Trophoblast cell (in vitro differentiated cells and primary cell): ENCODE measurements around the gene THSD4.

Source experiments
- DNase-seq, 2 donors: peaks; one replicate each; pipeline ENCODE4 v3.0.0-alpha.2; 2016
- H2AFZ ChIP-seq: 2 replicates; pipeline ENCODE4 v1.6.1; 2013; ENCODE audit warnings: low read length, moderate library complexity, mild to moderate bottlenecking; ENCODE audit not compliant: insufficient read depth, poor library complexity
- H2AK5ac ChIP-seq: 2 replicates; pipeline ENCODE4 v1.6.1; 2013; ENCODE audit warnings: mild to moderate bottlenecking, low read length
- H2BK120ac ChIP-seq: 2 replicates; pipeline ENCODE4 v1.6.1; 2013; ENCODE audit warnings: low read length, mild to moderate bottlenecking, moderate library complexity; ENCODE audit not compliant: insufficient read depth, poor library complexity
- H2BK12ac ChIP-seq: 2 replicates; pipeline ENCODE4 v1.6.1; 2013; ENCODE audit warnings: mild to moderate bottlenecking, low read length, moderate library complexity
- H2BK5ac ChIP-seq: 2 replicates; pipeline ENCODE4 v1.6.1; 2013; ENCODE audit warnings: low read length, low read depth, moderate library complexity, mild to moderate bottlenecking; ENCODE audit not compliant: poor library complexity
- H3K14ac ChIP-seq: 2 replicates; pipeline ENCODE4 v1.6.1; 2013; ENCODE audit warnings: mild to moderate bottlenecking, low read length
- H3K18ac ChIP-seq: 2 replicates; pipeline ENCODE4 v1.6.1; 2013; ENCODE audit warnings: mild to moderate bottlenecking, low read length
- H3K23ac ChIP-seq: 2 replicates; pipeline ENCODE4 v1.6.1; 2013; ENCODE audit warnings: low read length
- H3K27ac ChIP-seq: 2 replicates; pipeline ENCODE4 v1.5.1; 2013; ENCODE audit warnings: low read depth, mild to moderate bottlenecking, inconsistent platforms, low read length, moderate library complexity
- H3K27me3 ChIP-seq: 2 replicates; pipeline ENCODE4 v1.6.1; 2013; ENCODE audit warnings: inconsistent platforms, mild to moderate bottlenecking, low read length, moderate library complexity; ENCODE audit not compliant: insufficient read depth
- H3K36me3 ChIP-seq, 2 experiments: 1 replicate in 1 of 2; 2 replicates in 1 of 2; pipeline ENCODE4 v1.6.1; 2013; ENCODE audit warnings: low read length in 2 of 2, mild to moderate bottlenecking in 2 of 2, moderate library complexity in 1 of 2; ENCODE audit not compliant: insufficient read depth in 2 of 2, control insufficient read depth in 1 of 2
- H3K4ac ChIP-seq: 2 replicates; pipeline ENCODE4 v1.6.1; 2013; ENCODE audit warnings: low read depth, mild to moderate bottlenecking, low read length, moderate library complexity
- H3K4me1 ChIP-seq, 2 experiments: 1 replicate in 1 of 2; 2 replicates in 1 of 2; pipeline ENCODE4 v1.6.1; 2013; ENCODE audit warnings: low read length in 2 of 2, mild to moderate bottlenecking in 2 of 2, moderate library complexity in 1 of 2; ENCODE audit not compliant: insufficient read depth in 2 of 2, control insufficient read depth in 1 of 2
- H3K4me2 ChIP-seq: 2 replicates; pipeline ENCODE4 v1.6.1; 2013; ENCODE audit warnings: inconsistent platforms, mild to moderate bottlenecking, low read length, moderate library complexity
- H3K4me3 ChIP-seq: 2 replicates; pipeline ENCODE4 v1.5.1; 2013; ENCODE audit warnings: mild to moderate bottlenecking, low read depth, low read length, inconsistent platforms
- H3K79me1 ChIP-seq: one replicate; pipeline ENCODE4 v1.6.1; 2013; ENCODE audit warnings: low read length
- H3K79me2 ChIP-seq: 2 replicates; pipeline ENCODE4 v1.6.1; 2013; ENCODE audit warnings: low read length, mild to moderate bottlenecking; ENCODE audit not compliant: control insufficient read depth, insufficient read depth, poor library complexity
- H3K9ac ChIP-seq: 2 replicates; pipeline ENCODE4 v1.6.1; 2013; ENCODE audit warnings: mild to moderate bottlenecking, low read length
- H3K9me3 ChIP-seq: 2 replicates; pipeline ENCODE4 v1.6.1; 2013; ENCODE audit warnings: low read depth, mild to moderate bottlenecking, control low read depth, inconsistent platforms, low read length; ENCODE audit not compliant: insufficient read depth
- H4K12ac ChIP-seq: 2 replicates; pipeline ENCODE4 v1.6.1; 2013; ENCODE audit warnings: low read depth, mild to moderate bottlenecking, low read length, moderate library complexity
- H4K8ac ChIP-seq: 2 replicates; pipeline ENCODE4 v1.6.1; 2013; ENCODE audit warnings: low read depth, mild to moderate bottlenecking, low read length, moderate library complexity
- H4K91ac ChIP-seq: one replicate; pipeline ENCODE4 v1.6.1; 2013; ENCODE audit warnings: low read depth, mild to moderate bottlenecking, low read length, moderate library complexity
- WGBS: extraction: QIAGEN DNeasy Blood & Tissue Kit; methylation state at CpG from one replicate; pipeline ENCODE4 v1.1.7; 2013; ENCODE audit warnings: missing lambda C conversion rate; ENCODE audit not compliant: insufficient read length, insufficient coverage; ENCODE audit errors: extremely low coverage; 5-methylcytosine and 5-hydroxymethylcytosine counted together

THSD4 gene

DNA sequence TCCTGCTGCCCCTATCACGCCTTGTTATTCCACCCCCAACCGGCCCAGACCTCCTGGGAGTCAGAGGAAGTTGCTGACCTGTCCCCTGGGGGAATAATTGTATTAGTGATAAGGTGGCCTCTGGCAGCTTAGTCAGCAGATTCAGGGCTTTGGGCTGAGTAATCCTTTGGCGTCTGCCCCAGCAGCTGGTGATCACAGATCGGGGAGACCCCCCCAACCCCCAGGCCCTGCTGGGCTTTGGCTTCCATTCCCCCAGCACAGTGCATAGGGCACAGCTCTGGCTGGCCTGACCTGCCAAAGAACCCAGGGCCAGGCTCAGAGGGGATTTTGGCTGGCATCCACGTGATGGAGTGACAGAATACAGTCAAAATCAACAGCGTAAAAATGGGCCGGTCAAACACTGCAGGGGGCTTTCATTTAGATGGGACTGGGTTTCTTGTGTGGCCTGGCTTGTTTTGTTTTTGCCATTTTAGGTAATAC lies 691.2 kb downstream of the THSD4 start:
- no CpG with 5 or more reads among the region's 7 CpGs for WGBS

DNA sequence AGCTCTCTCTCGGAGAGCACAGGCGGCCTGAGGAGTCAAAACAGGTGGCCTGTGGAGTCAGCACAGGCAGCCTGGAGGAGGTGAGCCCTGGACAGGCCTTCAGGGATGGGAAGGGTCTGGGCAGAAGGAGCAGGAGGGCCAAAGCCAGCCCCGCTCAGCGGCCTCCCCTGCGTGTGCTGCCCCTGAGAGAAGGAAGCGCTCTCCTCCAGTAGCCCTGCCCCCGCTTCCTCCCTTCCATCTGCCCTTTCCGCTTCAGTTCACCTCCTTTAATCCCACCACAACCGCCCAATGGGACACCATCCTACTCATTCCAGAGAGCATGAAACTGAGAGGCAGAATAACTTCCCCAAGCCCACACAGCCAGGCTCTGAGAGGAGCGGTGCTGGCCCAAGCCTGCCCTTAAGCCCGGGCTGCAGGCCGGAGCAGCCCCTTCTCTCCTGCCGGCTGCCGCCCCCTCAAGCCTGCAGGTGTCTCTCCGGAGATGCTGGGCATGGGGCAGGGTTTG lies 691.9 kb downstream of the THSD4 start:
- no peak overlapping the region for H2BK5ac ChIP-seq
- no peak overlapping the region for H4K91ac ChIP-seq

More for the DNA sequence above, 691.2 kb downstream of the THSD4 start:
- no peak overlapping the region for H3K4ac ChIP-seq
- H2BK5ac ChIP-seq: no peak overlapping the region
- no peak overlapping the region for H2BK120ac ChIP-seq
- no peak overlapping the region for H4K91ac ChIP-seq
- H4K8ac ChIP-seq: peak overlapping the region; percentile 50
- DNase-seq: no peak
- H3K4me3 ChIP-seq: no peak overlapping the region
- H3K9me3 ChIP-seq: no peaks in the 10 kb centered on the region
- H3K4me1 ChIP-seq: peaks cover 19 to 21% of the 10 kb centered on the region in 2 experiments
- H3K27ac ChIP-seq: no peak overlapping the region
- peak overlapping the region; percentile 23 for H2BK12ac ChIP-seq
- H3K27me3 ChIP-seq: no peaks in the 10 kb centered on the region
- H3K9ac ChIP-seq: no peak overlapping the region
- no peak overlapping the region for H4K12ac ChIP-seq
- H3K18ac ChIP-seq: no peak overlapping the region
- H3K14ac ChIP-seq: no peak overlapping the region
- H3K23ac ChIP-seq: no peak overlapping the region
- H2AFZ ChIP-seq: peak overlapping the region; percentile 39
- no peaks in the 10 kb centered on the region for H3K79me1 ChIP-seq
- no peak overlapping the region for H3K4me2 ChIP-seq
- H3K36me3 ChIP-seq: no peaks in the 10 kb centered on the region
- no peaks in the 10 kb centered on the region for H3K79me2 ChIP-seq
- no peak overlapping the region for H2AK5ac ChIP-seq

DNA sequence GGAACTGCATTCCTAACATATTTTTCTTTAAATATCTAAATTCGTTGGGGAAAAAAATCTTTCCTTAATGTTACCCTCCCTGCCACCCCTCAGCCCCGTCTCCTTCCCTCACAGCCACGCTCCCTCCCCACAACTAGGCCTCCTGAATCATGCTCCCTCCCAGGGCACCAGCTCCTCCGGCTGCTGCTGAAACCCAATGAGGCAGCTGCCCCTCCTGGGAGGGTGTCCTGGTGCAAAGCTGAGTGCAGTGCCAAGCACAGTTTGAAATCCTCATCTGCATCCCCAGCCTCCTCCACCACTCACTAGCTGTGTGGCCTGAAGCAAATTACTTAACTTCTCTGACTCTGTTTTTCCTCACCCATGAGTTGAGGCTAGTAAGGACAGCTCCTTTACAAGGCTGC lies 692.4 kb downstream of the THSD4 start:
- Histone ChIP-seq H3K4me3 (no peak overlapping the region), H4K91ac (no peak overlapping the region), H3K4ac (no peak overlapping the region), H3K14ac (no peak overlapping the region), H4K8ac (no peak overlapping the region), H3K9ac (no peak overlapping the region), H2AK5ac (no peak overlapping the region), H3K18ac (no peak overlapping the region), H2BK5ac (no peak overlapping the region), H3K4me1 (peaks cover 19 to 21% of the 10 kb centered on the region in 2 experiments), H2BK120ac (no peak overlapping the region), H3K9me3 (peaks cover 2% of the 10 kb centered on the region), H3K79me1 (no peaks in the 10 kb centered on the region), H2BK12ac (no peak overlapping the region), H3K27me3 (no peaks in the 10 kb centered on the region), H3K36me3 (no peaks in the 10 kb centered on the region), H3K79me2 (no peaks in the 10 kb centered on the region), H2AFZ (no peak overlapping the region), H3K27ac (no peak overlapping the region), H3K4me2 (no peak overlapping the region), H4K12ac (no peak overlapping the region), H3K23ac (no peak overlapping the region)
- no CpG with 5 or more reads among the region's 4 CpGs for WGBS
- DNase-seq: no peak

More for the DNA sequence above, 691.9 kb downstream of the THSD4 start:
- Histone ChIP-seq H4K12ac (no peak overlapping the region), H3K4me2 (no peak overlapping the region), H2BK120ac (no peak overlapping the region), H3K27me3 (no peaks in the 10 kb centered on the region), H2AK5ac (no peak overlapping the region), H2AFZ (no peak overlapping the region), H3K4me3 (no peak overlapping the region), H4K8ac (peak overlapping the region; percentile 30), H3K9ac (no peak overlapping the region), H3K27ac (no peak overlapping the region), H3K4me1 (peaks cover 19 to 21% of the 10 kb centered on the region in 2 experiments), H3K23ac (no peak overlapping the region), H3K9me3 (no peaks in the 10 kb centered on the region), H3K18ac (no peak overlapping the region), H3K36me3 (no peaks in the 10 kb centered on the region), H3K79me2 (no peaks in the 10 kb centered on the region), H3K14ac (no peak overlapping the region), H3K79me1 (no peaks in the 10 kb centered on the region), H3K4ac (no peak overlapping the region), H2BK12ac (no peak overlapping the region)
- WGBS: no CpG with 5 or more reads among the region's 15 CpGs
- no peak for DNase-seq

DNA sequence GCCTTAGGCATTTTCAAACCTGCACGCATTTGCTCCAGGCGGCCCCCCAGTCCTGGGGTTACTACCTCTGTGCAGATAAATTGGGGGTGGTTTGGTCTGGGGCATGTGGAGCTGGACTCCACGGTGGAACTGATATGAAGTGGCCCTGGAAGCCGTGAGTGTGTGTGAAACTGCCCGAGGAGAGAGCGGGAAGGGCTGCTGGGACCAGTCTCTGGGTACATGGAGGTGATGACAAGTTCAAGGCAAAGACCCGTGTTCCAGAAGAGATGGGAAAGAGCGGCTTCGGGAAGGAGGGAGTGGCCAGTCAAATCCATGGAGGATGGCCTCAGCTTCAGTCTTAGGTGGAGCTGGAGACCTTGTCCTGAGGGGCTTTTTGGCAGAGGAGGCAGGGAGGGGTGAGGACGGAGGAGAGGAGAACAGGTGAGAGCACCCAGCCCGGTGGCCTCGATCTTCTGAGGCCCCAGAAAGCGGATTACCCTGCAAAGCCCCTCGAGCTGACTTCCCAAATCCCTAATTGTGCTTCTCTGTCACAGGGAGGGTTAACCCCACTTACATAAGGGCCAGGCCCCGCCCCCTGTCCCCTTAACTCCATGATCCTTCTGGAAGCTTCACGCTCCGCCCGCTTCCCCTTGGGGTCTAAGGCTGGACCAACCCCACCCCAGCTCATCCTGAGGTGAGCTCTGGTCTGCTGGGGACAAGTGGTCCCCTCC lies 693.2 kb downstream of the THSD4 start:
- Histone ChIP-seq H2BK120ac (no peak overlapping the region), H3K18ac (no peak overlapping the region), H3K23ac (no peak overlapping the region), H3K4me1 (peaks cover 19 to 21% of the 10 kb centered on the region in 2 experiments), H3K4me3 (no peak overlapping the region), H2AK5ac (no peak overlapping the region), H2BK5ac (no peak overlapping the region), H3K4me2 (no peak overlapping the region), H3K36me3 (no peaks in the 10 kb centered on the region), H4K91ac (no peak overlapping the region), H3K9ac (no peak overlapping the region), H4K12ac (no peak overlapping the region), H3K14ac (no peak overlapping the region), H3K27ac (no peak overlapping the region), H3K79me1 (no peaks in the 10 kb centered on the region), H3K4ac (no peak overlapping the region), H4K8ac (no peak overlapping the region), H2AFZ (no peak overlapping the region), H3K9me3 (peaks cover 2% of the 10 kb centered on the region), H2BK12ac (no peak overlapping the region), H3K79me2 (no peaks in the 10 kb centered on the region), H3K27me3 (no peaks in the 10 kb centered on the region)
- no CpG with 5 or more reads among the region's 18 CpGs for WGBS
- no peak for DNase-seq
